NCI-H146 (cell line): ENCODE results near the gene ATP6V1G2.
"Not testable (repeated sequence)": the region's sequence is repeated elsewhere in the genome, so short reads cannot be mapped to it uniquely, and the experiment has no call there.

ENCODE experiments used
- DNase-seq: peaks from one replicate; lab custom pipeline; 2025; lab: John Stamatoyannopoulos, UW

ATP6V1G2 gene

DNA sequence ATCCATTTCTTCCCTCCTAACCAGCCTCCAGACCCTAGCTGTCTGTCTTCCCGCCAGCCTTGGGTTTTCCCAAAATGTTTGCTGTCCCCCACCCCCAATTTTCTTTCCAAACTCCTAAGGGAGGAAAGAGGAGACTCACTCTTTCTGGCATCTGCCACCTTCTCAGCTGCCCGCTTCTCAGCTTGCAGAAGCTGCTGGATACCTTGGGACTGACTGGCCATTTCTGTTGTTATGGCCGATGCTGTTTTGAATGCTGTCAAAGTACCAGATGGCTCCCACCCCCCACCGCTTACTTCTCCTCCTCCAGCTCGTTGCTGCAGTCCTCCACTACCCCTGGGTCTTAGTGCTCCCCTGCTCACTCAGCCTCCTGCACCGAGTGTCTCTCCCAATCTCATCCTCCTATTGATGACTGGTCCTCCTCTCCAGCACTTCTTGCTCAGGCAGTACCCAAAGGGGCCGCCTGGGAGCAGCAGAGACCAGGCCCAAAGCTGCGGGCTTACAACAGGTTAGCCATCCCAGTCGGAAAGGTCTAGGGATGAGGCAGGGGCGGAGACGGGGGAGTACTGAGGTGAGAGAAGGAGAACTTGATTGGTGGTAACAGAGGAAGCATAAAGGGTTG lies at the start of gene ATP6V1G2:
Gene ATP6V1G2 (minus strand): TSS at position 270 of the 619 bp plus-strand sequence. CDS start 49 bp downstream, at position 221.
- peak; percentile 96 for DNase-seq

GRCh38 chr6:31592396-31592771 lies 46.0 kb upstream of the ATP6V1G2 start:
- no peak for DNase-seq

GRCh38 chr6:31590691-31591090 lies 44.3 kb upstream of the ATP6V1G2 start:
- DNase-seq: not testable (repeated sequence)

DNA sequence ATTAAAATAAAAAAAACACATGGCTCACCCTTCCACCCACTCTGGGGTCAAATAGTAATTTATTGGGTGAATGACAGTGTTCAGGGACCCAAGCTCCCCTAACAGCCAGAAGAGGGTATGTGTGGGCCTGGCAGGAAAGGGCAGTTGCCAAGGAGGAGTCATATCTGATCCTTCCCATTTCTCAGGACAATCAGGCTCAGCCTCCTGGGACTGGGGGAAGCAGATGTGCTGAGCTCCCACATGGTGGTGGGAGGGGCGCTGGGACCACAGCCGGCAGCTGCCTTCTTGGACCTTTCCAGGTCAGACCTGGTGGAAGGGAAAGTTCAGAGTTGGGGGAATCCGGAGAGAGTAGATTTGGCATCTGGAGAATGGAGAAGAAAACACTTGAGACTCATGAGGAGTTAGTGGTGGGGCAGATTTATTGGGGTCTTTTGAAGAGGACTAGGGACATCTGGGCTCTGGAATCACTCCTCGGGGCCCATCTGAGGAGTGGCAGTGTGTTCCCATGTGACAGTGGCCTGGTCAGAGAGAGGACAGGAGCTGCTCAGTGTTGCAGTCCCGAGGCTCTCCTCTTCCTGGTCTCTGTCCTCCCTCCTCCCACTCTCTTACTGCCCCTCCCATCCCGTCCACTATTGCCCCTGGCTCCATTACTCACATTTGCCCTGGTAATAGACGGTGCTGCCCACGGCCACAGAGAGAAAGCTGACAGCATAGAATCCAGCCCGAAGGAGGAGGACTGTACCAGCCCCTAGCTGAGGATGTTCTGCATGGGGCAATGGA lies 42.7 kb upstream of the ATP6V1G2 start:
- DNase-seq: no peak

GRCh38 chr6:31587791-31588777 lies 41.7 kb upstream of the ATP6V1G2 start:
- DNase-seq: no peak

DNA sequence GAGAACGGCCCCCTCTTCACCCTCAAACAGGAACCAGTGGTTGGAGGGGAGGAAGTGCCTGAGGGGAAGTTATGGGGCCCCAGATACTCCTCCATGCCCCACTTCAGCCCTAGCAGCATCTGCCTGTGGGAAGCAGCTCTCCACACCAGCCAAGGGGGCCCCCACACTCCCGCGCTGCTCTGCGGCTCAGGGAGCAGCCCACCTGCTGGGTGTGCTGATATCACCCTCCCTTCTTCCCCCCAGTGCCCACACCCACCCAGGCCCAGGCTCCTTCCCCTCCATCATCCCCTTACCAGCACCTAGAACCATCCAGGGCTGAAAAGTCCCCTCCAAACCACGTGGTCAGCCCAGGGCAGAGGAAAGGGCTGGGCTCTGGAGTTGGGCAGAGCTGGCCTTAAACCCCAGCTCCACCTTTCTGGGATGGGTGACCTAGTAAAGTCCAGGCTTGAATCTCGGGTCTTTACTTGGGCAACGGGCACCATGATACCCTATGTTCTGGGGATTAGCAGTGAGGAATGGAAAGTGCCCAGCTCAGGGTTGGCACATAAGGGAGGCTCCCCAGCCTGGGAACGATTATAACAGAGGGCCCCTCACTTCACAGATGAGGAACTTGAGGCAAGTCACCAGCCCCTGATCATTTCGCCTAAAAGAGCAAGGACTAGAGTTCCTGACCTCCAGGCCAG lies 40.3 kb upstream of the ATP6V1G2 start:
- no peak for DNase-seq

GRCh38 chr6:31586008-31586407 lies 39.6 kb upstream of the ATP6V1G2 start, which contains the start of gene LST1:
Gene LST1 (plus strand): TSS chr6:31586277. CDS start chr6:31587300, 1,023 bp downstream.
- no peak for DNase-seq

- no peak for DNase-seq
These were observed 39.1 kb upstream of the ATP6V1G2 start for GRCh38 chr6:31585491-31585890.

DNA sequence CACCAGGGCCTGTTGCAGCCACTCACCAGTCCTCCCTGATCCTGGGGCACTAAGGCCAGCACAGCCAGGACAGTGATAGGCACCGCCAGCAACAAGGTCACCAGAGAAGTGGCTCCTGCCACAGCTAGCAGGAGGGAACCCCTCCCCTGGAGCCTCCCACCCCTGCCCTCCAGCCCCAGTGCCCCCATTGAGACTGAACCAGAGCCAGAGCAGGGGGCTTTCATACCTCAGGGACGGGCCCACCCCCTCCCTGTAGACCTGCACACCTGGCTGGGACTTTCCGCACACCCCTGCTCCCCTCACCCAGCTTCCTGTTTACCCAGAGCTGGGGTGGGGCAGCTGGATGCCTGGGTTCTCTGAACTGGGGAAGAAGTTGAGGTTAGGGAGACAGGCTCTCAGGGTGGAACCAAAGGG lies 35.8 kb upstream of the ATP6V1G2 start, which contains the start of gene LTB:
Gene LTB (minus strand): TSS at position 195 of the 414 bp plus-strand sequence. CDS start 7 bp downstream, at position 188.
- no peak for DNase-seq

DNA sequence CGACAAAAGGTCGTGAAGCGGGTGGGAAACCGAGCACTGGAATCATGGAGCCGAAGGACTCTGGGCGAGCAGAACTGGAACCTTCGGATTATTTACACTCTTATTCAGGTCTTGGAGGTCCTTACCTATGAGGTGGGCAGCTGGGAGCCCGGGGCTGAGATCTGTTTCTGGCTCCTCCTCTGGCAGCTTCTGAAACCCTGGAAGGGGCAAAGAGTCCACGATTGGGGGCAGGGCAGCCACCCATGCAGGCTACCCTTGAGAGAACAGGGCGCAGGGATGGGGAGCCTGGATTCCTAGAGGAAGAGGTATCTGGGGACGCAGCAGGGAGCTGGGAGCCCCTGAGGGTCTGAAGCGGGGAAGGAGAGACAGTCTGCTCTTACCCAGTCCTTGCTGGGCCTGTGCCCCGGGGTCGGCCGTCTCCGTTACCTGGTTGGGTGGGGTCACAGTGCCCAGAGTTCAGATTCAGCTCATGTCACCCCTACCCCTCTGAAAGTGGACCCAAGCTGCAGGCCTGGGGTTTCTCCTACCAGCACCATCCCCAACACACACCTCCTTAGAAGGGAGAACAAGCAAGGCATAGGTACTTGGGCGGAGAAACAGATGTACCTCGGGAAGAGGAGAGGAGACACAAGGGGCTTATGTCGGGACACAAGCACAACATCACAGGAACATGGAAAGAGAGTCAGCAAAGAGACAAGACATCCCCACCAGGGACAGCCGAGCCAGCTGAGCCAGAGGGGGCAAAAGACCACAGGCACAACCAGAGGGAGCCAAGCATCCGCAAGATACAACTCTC lies 35.2 kb upstream of the ATP6V1G2 start:
- no peak for DNase-seq

DNA sequence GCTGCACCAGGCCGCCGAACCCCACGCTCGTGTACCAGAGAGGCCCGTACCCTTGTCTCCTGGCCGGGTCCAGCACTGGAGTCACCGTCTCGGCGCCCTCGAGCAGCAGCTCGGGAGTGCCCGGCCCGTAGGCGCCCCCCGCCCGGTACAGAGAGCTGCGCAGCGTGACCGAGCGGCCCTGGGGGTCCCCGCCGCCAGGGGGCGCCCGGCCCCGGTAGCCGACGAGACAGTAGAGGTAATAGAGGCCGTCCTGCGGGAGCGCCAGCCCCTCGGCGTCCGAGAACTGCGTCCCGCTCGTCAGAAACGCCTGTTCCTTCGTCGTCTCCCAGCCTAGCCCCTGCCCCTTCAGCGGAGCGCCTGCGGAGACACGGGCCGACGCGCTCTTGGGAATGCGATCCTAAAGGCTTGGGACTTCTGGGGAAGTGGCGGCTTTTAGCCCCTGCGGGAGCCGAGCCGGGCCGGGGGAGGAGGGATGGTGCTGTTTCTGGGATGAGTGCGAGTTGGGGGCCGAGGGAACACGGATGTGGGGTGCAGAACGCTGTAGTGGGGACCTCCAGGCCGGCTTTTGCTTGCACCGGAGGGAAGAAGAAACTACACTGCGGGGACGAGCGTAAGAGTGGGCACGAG lies 34.5 kb upstream of the ATP6V1G2 start:
- DNase-seq: peak; percentile 66

- no peak for DNase-seq
These were observed 34.0 kb upstream of the ATP6V1G2 start for GRCh38 chr6:31580438-31580740.

DNA sequence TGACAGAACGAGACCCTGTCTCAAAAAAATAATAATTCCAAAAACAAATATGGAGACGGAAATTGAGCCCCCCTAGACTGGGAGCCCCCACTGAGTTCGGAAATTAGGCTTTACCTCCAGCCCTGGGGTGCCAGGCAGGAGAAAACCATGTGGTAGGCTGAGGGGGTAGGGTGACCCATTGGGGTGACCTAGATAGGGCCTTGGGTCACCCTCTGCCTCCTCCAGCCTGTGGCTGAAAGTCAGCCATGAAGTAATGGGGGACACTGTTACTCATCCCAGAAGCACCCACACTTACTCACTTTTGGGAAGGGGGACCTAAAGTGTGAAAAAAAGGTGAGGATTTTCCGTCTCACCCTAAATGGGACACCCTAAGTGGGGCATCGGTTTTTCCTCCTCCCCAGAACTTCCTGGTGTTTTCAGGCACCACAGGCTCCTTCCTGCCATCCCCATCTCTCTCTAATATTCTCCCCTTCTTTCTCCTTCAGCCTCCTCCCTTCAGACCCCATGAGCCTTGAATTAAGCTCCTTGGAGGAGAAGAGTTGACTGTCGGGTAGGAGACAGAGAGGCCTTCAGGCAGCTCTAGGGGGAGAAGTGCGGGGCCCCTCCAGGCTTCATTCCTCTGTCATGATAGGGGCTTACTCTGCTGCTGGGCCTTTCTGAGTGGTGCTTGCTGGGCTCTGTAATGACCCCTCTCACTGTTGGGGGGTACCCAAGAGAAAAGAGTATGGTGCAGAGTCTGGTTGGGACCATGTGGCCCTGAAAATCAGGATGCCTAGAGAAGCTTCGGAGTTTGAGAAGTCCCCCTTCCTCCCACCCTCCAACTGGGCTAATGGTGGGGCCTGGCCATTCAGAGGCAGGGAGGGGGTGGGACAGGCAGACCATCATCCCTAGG lies 33.4 kb upstream of the ATP6V1G2 start:
- DNase-seq: no peak

DNA sequence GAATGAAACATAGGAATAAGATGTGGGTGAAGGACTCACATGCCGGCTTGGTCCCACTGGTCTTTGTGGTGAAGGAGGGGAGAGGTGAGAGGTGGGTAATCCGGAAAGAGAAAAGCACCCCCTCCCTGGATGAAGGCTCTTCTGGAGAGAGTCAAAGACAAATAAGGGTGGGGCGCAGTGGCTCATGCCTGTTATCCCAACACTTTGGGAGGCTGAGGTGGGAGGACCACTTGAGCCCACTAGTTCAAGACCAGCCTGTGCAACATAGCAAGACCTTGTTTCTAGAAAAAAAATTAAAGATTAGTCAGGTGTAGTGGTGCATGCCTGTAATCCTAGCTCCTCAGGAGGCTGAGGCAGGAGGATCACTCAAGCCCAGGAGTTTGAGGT lies 32.7 kb upstream of the ATP6V1G2 start:
- no peak for DNase-seq

- no peak for DNase-seq
These were observed 32.0 kb upstream of the ATP6V1G2 start for GRCh38 chr6:31578184-31579118.

GRCh38 chr6:31577579-31577966 lies 31.2 kb upstream of the ATP6V1G2 start:
- DNase-seq: no peak

- no peak for DNase-seq
These were observed 30.6 kb upstream of the ATP6V1G2 start for GRCh38 chr6:31576897-31577578.
